Ascending aorta (tissue), 2 donors: ENCODE measurements around the gene PPP1R3C. TPM values are rescaled to one million over a fixed set of nuclear protein-coding genes. Genes with fewer than 3 reads are reported as not detected.

Source experiments
- DNase-seq, 2 donors: peaks; one replicate each; pipeline ENCODE4 v3.0.0-alpha.2; 2019; ENCODE audit warnings: low spot score in 2 of 2
- H3K27ac ChIP-seq, 2 donors: fragments of 200-600 bp; sonication (generic); one replicate each; pipeline ENCODE4 v1.5.1; 2016 to 2017; ENCODE audit warnings: mild to moderate bottlenecking in 1 of 2
- H3K27me3 ChIP-seq: fragments of 200-600 bp; sonication (generic); one replicate; pipeline ENCODE4 v1.5.1; 2017
- H3K36me3 ChIP-seq, 2 donors: fragments of 200-600 bp; sonication (generic); one replicate each; pipeline ENCODE4 v1.5.1; 2016
- H3K4me1 ChIP-seq, 2 donors: fragments of 200-600 bp; sonication (generic); one replicate each; pipeline ENCODE4 v1.5.1; 2016 to 2017; ENCODE audit warnings: mild to moderate bottlenecking in 1 of 2
- H3K4me3 ChIP-seq, 2 donors: fragments of 200-600 bp; sonication (generic); one replicate each; pipeline ENCODE4 v1.5.1; 2016 to 2017; ENCODE audit warnings: mild to moderate bottlenecking in 1 of 2
- H3K9me3 ChIP-seq, 2 donors: fragments of 200-600 bp; sonication (generic); one replicate each; pipeline ENCODE4 v1.5.1; 2016
- intact Hi-C: fragments of 100-400 bp; cut with DNase I; formaldehyde crosslinking; loops from one replicate; pipeline ENCODE4 v1.15.1; 2023
- total RNA-seq: library from RNA; depleted of rRNA; stranded (reverse); fragments of >200 nt; gene quantifications from one replicate; pipeline ENCODE4 v1.1.0, GENCODE V29; 2016
- TF ChIP-seq, protein P1 (sequence below), 3 experiments: fragments of 200-600 bp in 2 of 3; fragments of 450-650 bp in 1 of 3; sonication (generic) in 2 of 3; IDR thresholded peaks; one replicate each; pipeline ENCODE4 v1.5.1; 2016 to 2019; ENCODE audit warnings: antibody characterized with exemption in 3 of 3, mild to moderate bottlenecking in 1 of 3, moderate library complexity in 1 of 3

Gene PPP1R3C
- total RNA-seq, 1 donor from 2014 or later: 2.0 TPM

DNA sequence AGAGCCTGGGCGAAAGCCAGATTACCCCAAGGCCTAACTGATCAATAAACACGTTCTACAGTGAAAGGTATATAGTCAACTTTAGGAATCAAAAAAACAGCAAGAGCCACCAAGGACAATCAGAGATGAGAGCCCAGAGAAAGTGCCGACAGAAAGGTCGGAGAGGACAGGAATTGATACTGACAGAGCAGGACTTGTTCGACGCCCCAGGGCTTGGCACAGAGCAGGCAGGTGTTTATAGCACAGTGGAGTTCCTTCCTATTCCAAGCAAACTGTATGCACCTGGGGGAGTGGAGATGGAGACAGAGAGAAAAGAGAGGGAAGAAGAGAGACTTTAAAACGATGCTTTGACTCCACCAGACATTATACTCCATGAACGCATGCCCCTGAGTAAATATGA lies 39.5 kb downstream of the PPP1R3C start:
- TF ChIP-seq, protein P1, sequence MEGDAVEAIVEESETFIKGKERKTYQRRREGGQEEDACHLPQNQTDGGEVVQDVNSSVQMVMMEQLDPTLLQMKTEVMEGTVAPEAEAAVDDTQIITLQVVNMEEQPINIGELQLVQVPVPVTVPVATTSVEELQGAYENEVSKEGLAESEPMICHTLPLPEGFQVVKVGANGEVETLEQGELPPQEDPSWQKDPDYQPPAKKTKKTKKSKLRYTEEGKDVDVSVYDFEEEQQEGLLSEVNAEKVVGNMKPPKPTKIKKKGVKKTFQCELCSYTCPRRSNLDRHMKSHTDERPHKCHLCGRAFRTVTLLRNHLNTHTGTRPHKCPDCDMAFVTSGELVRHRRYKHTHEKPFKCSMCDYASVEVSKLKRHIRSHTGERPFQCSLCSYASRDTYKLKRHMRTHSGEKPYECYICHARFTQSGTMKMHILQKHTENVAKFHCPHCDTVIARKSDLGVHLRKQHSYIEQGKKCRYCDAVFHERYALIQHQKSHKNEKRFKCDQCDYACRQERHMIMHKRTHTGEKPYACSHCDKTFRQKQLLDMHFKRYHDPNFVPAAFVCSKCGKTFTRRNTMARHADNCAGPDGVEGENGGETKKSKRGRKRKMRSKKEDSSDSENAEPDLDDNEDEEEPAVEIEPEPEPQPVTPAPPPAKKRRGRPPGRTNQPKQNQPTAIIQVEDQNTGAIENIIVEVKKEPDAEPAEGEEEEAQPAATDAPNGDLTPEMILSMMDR (IDR thresholded peaks at IDR 0.05): no peak
- Histone ChIP-seq H3K4me1 (peaks cover 40 to 82% of the 10 kb centered on the region in 2 donors), H3K27me3 (no peaks in the 10 kb centered on the region), H3K27ac (peak overlapping the region; percentile 93 to 97), H3K9me3 (no peaks in the 10 kb centered on the region), H3K4me3 (no peak overlapping the region), H3K36me3 (no peaks in the 10 kb centered on the region)
- no peak for DNase-seq
- intact Hi-C loops: no loop called here

DNA sequence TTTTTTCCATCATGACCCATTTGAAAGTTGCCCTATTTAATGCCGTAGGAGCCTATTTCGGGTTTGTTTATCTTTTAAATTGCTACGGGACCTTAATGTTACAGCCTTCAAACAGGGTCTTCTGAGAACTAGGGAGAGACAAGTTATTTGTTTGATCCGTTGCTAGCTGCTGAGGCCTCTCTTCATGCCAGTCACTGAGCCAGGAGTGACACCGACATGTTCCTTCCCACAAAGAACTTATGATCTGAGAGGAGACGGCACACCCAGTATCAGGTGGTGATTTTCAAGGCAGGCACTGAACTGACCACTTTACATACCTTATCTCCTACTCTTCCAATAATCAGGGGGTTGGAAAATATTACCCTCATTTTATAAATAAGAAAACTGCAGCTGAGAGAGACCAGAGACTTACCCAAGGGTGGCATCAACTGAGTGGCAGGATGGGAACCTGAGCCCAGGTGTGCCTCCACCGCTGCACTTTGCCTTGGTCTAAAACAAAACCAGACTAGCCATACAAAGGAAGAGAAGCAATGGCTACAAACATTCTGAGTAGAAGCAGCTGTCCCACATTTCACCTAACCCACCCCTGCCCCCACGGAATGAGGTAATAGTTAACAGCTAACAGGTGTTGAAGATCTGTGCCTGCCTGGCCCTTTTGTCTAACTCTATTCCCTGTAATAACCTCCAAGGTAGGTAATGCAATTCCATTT lies 40.5 kb downstream of the PPP1R3C start:
- Histone ChIP-seq H3K4me3 (no peak overlapping the region), H3K9me3 (no peaks in the 10 kb centered on the region), H3K4me1 (peaks cover 42 to 78% of the 10 kb centered on the region in 2 donors), H3K36me3 (no peaks in the 10 kb centered on the region), H3K27ac (peak overlapping the region; percentile 93 to 97), H3K27me3 (no peaks in the 10 kb centered on the region)
- TF ChIP-seq, protein P1 (IDR thresholded peaks at IDR 0.05): no peak
- intact Hi-C loops: no loop called here
- no peak for DNase-seq

DNA sequence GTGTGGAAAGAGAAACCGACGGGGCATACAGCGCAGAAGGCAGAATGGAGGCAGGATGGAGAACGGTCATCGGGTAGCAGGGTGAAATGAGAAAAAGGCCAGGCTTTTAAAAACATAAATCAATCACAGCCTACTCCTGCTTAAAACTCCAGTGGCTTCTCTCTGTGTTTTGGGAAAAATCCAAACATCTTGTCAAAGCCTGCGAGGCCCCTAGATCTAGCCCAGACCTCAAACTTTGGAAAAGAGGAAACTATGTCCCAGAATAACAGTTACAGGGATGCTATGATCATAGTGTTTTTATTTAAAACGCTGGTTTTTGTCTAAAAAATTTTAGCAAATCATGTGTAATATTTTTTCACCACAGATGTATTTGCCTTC lies 41.1 kb downstream of the PPP1R3C start:
- no peak for DNase-seq
- intact Hi-C loops: loop anchor here (2.0 kb wide), 1 partner anchor 17 kb away; no protein-coding TSS in a partner anchor
- TF ChIP-seq, protein P1 (IDR thresholded peaks at IDR 0.05): no peak
- peak overlapping the region; percentile 93 to 97 for H3K27ac ChIP-seq
- H3K27me3 ChIP-seq: no peaks in the 10 kb centered on the region
- peaks cover 39 to 78% of the 10 kb centered on the region in 2 donors for H3K4me1 ChIP-seq
- no peaks in the 10 kb centered on the region for H3K9me3 ChIP-seq
- H3K4me3 ChIP-seq: peak overlapping the region in 1 of 2 donors; percentile 16
- no peaks in the 10 kb centered on the region for H3K36me3 ChIP-seq

DNA sequence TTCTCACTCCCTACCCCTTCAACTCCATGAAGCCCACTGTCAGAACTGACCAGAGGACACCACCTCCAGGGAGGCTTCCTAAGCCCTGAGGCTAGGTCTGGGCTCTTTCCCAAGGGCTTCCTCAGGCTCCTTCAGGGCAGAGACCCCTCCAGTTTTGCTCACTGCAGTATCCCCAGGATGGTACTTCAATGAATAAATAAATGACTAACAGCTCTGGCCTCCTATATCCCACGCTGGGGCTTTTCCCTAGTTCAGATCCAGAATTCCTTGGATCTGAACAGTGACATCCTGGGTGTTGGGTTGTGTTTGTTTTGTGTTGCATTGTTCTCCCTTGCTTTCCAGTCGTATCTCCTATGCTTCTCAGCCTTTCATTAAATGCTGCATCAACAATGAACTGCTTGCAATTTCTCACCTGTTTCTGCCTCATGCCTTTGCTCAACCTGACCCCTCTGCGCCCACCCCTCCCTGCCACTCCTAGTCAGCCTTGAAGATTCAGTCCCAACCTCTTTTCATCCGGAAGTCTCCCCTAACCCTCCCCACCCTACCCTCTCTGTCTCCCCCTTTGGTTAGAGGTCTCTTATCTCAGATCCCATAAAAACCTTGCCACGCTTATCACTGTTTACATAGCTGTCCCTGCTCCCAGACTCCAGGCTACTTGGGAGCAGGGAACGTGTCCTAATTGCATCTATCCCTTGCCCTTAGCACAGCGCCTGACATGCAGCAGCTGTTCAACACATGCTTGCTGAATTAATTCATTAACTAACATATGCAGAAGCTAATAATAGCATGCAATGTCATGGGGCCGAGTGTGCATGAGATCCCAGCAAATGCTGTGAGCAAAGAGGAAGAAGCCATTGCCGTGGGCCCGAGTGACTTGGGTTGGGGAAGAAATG lies 41.7 kb downstream of the PPP1R3C start:
- no peaks in the 10 kb centered on the region for H3K36me3 ChIP-seq
- no peak for DNase-seq
- no peaks in the 10 kb centered on the region for H3K27me3 ChIP-seq
- intact Hi-C loops: loop anchor here (1.0 to 2.0 kb wide), 2 partner anchors 18 to 42 kb away; partner anchors contain the start of gene PPP1R3C
- peaks cover 39 to 75% of the 10 kb centered on the region in 2 donors for H3K4me1 ChIP-seq
- TF ChIP-seq, protein P1 (IDR thresholded peaks at IDR 0.05): no peak
- peak overlapping the region; percentile 93 to 97 for H3K27ac ChIP-seq
- H3K9me3 ChIP-seq: no peaks in the 10 kb centered on the region
- H3K4me3 ChIP-seq: peak overlapping the region in 1 of 2 donors; percentile 22

DNA sequence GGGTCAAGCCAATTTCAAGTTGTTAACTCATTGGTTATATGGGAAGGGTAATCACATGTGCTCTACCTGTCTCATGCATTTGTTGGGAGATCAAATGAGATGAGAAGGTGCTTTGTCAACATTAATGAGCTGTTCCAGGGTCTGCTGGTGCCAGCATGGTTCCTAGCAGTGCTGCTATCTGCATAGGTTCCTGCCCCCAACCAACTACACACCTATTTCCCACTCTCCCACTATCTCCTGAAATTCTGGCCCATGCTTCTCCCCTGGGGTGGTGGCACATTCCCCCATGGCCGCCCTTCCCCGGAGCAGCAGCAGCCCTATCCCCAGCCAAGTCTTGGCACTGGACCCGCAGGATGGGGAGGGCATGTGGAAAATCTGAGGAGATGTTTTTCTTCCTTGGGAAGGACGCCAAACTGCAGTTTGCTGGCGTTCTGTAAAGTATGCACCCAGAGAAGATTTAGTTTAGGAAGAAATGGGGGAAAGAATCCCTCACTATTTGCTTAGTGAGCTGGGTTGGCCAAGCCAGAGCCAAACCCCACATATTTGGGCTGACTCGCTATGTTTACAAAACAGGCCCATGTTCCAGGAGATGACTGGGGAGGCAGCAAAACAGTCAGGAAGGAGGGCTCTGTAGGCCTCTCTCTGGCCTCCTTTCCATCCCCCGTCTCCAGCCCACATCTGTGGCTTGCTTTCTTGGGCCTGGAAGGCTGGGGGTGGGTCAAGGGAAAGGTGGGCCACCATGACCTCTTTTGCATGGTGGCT lies 42.5 kb downstream of the PPP1R3C start:
- H3K4me1 ChIP-seq: peaks cover 39 to 71% of the 10 kb centered on the region in 2 donors
- H3K36me3 ChIP-seq: no peaks in the 10 kb centered on the region
- TF ChIP-seq, protein P1 (IDR thresholded peaks at IDR 0.05): no peak
- H3K27me3 ChIP-seq: no peaks in the 10 kb centered on the region
- H3K27ac ChIP-seq: peak overlapping the region; percentile 93 to 97
- peak overlapping the region in 1 of 2 donors; percentile 22 for H3K4me3 ChIP-seq
- DNase-seq: peak in 1 of 2 donors; percentile 94
- intact Hi-C loops: loop anchor here (1.0 to 2.0 kb wide), 2 partner anchors 18 to 43 kb away; partner anchors contain the start of gene PPP1R3C
- H3K9me3 ChIP-seq: no peaks in the 10 kb centered on the region
